Pons (tissue), 1 donor: Measurements from ENCODE around the gene LRATD1.

Experiments
- DNase-seq: peaks from one replicate; pipeline ENCODE4 v3.0.0-alpha.2; 2016; ENCODE audit warnings: low spot score

The LRATD1 gene

GRCh38 chr2:14633461-14634181 lies 1.1 kb downstream of the LRATD1 start:
- no peak for DNase-seq

- no peak for DNase-seq
These were observed 1.6 kb downstream of the LRATD1 start for GRCh38 chr2:14634182-14634488.

- DNase-seq = peak; percentile 53
These were observed 2.2 kb downstream of the LRATD1 start for GRCh38 chr2:14634489-14635390.

- peak; percentile 51 for DNase-seq
These were observed 2.9 kb downstream of the LRATD1 start for GRCh38 chr2:14635391-14635871.

GRCh38 chr2:14638488-14638887 lies 6.0 kb downstream of the LRATD1 start:
- DNase-seq = no peak

GRCh38 chr2:14641116-14641515 lies 8.6 kb downstream of the LRATD1 start:
- DNase-seq = no peak

- DNase-seq = no peak
These were observed 10.0 kb downstream of the LRATD1 start for GRCh38 chr2:14642499-14642898.

GRCh38 chr2:14647714-14648113 lies 15.2 kb downstream of the LRATD1 start:
- no peak for DNase-seq

- no peak for DNase-seq
These were observed 17.5 kb downstream of the LRATD1 start for GRCh38 chr2:14650066-14650465.

- DNase-seq = no peak
These were observed 22.3 kb downstream of the LRATD1 start for GRCh38 chr2:14654835-14655282.

- DNase-seq = no peak
These were observed 23.6 kb downstream of the LRATD1 start for GRCh38 chr2:14656146-14656545.

- no peak for DNase-seq
These were observed 28.6 kb downstream of the LRATD1 start for GRCh38 chr2:14661163-14661562.

GRCh38 chr2:14673351-14673875 lies 40.9 kb downstream of the LRATD1 start:
- DNase-seq = peak; percentile 64

- DNase-seq = no peak
These were observed 43.0 kb downstream of the LRATD1 start for GRCh38 chr2:14675489-14675888.

GRCh38 chr2:14676371-14676770 lies 43.9 kb downstream of the LRATD1 start:
- DNase-seq = no peak

- DNase-seq = no peak
These were observed 44.5 kb downstream of the LRATD1 start for GRCh38 chr2:14677039-14677438.

- DNase-seq = peak; percentile 11
These were observed 46.2 kb downstream of the LRATD1 start for GRCh38 chr2:14678761-14679160.

- no peak for DNase-seq
These were observed 49.1 kb downstream of the LRATD1 start for GRCh38 chr2:14681608-14682007.
